Stimulated activated CD4-positive, alpha-beta T cell treated with anti-CD3 and anti-CD28 coated beads, Interleukin-12 subunit alpha, Interleukin-12 subunit beta, amount 100 ng/mL, for 24 hours (primary cell): ENCODE results near the gene CPT1B.
A peak's percentile ranks its signal among the peaks of the same experiment; 100 is the strongest.
"Not testable (repeated sequence)": the region's sequence is repeated elsewhere in the genome, so short reads cannot be mapped to it uniquely, and the experiment has no call there.

Source experiments
- DNase-seq, 2 experiments: peaks; one replicate each; pipeline ENCODE4 v3.0.0-alpha.2; 2020; ENCODE audit warnings: low read depth in 2 of 2

CPT1B gene

DNA sequence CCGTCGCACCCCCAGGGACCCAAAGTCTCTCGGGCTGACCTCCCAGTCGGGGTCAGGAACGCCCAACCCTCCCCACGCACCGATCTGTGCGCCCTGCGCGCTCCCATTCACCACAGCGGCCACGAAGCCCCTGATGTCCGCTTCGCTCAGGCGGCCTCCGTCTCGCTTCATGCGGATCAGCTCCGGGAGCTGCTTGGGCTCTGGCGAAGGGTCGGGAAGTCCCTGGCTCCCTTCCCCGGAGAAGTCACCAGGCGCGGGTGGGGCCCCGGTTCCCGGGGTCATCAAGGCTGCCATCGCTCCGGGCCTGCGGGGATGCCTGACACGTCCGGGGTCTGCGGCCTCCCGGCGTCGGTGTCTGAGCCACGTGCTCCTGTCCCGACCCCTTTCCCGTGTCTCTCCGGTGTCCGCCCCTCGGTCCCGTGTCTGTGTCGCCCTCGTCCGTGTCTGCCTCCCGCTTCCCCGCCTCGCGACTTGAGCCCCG is 48.8 kb downstream of the CPT1B start:
- no peak for DNase-seq

DNA sequence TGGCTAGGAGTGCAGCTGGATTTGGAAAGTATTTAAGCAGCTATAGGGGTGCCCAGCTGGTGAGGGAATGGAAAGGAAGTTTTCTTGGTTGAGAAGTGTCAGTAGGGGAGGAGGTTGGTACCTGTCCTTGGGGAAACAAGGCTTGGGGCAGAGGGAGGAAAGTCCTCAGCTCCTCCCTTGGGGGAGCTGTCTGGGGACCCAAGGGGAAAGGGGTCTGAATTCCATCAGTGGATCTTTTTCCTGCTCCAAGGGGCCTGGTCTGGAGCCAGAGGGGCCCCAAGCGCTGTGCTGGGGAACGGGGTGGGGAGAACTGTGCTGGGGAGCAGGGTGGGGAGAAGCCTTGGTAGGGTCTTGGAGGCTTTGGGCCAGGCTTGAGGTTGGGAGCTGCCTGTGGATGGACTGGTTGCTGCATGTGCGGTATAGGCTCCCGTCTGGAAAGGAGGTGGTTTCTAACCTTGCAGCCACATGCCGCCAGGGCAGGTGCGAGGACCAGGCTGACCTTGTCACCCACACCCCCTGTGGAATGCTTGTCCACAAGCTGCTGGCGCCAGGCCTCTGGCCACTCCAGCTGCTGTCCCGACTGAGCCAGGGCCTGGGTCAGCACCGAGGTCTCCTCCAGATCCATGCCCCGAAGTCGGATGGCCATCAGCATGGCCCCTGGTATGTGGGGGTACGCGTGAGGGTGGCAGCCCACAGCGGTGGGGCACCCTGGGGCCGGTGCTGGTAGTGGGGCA is 49.4 kb downstream of the CPT1B start:
- no peak for DNase-seq

GRCh38 chr22:50527921-50528681 is 50.1 kb downstream of the CPT1B start:
- no peak for DNase-seq

- DNase-seq = no peak
These were observed 51.1 kb downstream of the CPT1B start for GRCh38 chr22:50526834-50527801.

- peak; percentile 79 to 87 for DNase-seq
These were observed 52.0 kb downstream of the CPT1B start for GRCh38 chr22:50526108-50526833.

DNA sequence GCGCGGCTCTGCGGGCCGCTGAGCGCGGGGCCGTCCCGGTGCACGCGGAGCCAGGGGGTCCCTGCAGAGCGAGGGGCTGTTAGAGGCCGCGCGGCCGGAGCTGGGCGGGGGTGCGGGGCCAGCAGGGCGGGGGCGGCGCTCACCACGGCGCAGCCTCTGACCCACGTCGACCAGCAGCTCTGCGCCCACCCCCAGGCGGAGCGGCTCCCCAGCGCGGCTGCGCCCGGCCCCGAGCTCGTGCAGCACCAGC is 52.4 kb downstream of the CPT1B start:
- DNase-seq = no peak

GRCh38 chr22:50525104-50525857 is 52.9 kb downstream of the CPT1B start, which contains the start of gene SCO2:
Gene SCO2 (minus strand): TSS chr22:50525598. CDS start chr22:50524411, 1,187 bp downstream.
- DNase-seq = peak; percentile 96 to 97

GRCh38 chr22:50524676-50525103 is 53.5 kb downstream of the CPT1B start:
- DNase-seq = no peak

GRCh38 chr22:50523806-50524675 is 54.2 kb downstream of the CPT1B start:
- no peak for DNase-seq

- DNase-seq = no peak
These were observed 54.8 kb downstream of the CPT1B start for GRCh38 chr22:50523458-50523805.

- DNase-seq = no peak
These were observed 55.3 kb downstream of the CPT1B start for GRCh38 chr22:50522806-50523438.

DNA sequence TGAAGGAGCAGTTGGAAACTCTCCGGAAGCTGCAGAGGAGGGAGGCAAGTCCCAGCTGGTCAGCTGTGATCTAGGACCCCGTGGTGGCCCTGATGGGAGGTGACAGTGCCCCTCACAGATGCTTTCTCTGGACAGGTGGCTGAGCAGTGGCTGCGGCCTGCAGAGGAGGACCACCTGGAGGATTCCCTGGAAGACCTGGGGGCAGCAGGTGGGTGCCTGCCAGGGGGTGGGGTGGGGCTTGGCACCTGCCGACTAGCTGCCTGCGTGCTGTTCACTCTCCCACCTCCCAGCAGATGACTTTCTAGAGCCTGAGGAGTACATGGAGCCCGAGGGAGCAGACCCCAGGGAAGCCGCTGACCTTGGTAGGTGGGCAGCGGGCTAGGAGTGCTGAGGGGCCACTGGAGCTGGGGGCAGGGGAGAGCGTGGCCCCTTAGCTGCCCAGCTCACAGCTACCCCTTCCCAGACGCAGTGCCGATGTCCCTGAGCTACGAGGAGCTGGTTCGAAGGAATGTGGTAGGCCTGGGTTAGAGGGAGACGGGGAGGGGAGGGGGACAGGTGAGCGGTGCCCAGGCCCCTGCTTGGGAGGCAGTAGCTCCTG is 55.9 kb downstream of the CPT1B start:
- DNase-seq = no peak

GRCh38 chr22:50521710-50522109 is 56.5 kb downstream of the CPT1B start:
- no peak for DNase-seq

DNA sequence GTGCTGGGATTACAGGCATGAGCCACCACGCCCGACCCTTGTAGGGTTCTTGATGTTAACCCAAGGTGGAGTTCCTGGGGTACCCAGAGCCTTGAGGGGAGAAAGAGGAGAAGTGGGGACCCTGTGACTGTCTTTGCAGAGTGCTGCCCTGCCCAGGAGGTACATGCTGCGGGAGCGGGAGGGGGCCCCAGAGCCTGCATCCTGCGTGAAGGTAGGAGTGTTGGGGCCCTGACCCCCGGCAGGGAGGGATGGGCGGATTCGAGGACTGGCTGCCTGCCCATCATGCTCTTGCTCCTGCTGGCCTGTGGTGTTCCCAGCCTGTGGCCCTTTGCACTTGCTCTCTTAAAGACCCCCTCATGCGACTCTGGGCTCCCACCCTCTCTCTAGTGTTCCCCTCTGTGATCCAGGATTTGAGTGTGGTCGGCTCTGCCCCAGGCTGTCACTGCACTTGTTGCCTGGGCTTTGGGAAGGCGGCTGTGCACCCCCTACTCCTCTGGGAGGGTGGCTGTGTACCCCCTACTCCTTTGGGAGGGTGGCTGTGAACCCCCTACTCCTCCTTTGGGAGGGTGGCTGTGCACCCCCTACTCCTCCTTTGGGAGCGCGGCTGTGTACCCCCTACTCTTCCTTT is 57.3 kb downstream of the CPT1B start:
- DNase-seq = no peak

GRCh38 chr22:50520184-50520583 is 58.0 kb downstream of the CPT1B start:
- not testable (repeated sequence) for DNase-seq

DNA sequence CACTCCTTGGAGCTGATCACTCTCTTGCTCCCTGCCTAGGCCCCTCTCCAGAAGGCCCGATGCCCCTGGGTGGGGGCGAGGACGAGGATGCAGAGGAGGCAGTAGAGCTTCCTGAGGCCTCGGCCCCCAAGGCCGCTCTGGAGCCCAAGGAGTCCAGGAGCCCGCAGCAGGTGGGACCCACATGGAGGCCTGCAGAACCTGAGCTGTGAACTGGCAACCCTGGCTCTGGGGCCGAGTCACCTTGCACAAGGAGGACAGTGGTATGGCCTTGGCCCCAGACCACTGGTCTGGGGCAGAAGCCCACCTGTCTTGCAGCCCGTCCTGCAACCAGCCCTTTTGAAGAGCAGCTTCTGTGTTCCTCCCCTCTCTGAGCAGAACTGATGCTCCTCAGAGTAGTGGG is 59.1 kb downstream of the CPT1B start:
- no peak for DNase-seq
